Measurements from ENCODE around the gene SERPINA1.

- no peak for TF ChIP-seq CTCF (conservative IDR thresholded peaks at IDR 0.05; ENCODE audit: low read depth, low read length)
- TF ChIP-seq EZH2 (IDR thresholded peaks at IDR 0.05; ENCODE audit: low read length, unreplicated experiment) = no peak
Observed at GRCh38 chr14:94377866-94378470, 10.4 kb downstream of the SERPINA1 start.
